Measurements from ENCODE around the gene ALG12. TPM values are rescaled to one million over a fixed set of nuclear protein-coding genes. Genes with fewer than 3 reads are reported as not detected.

Gene ALG12
- polyA plus RNA-seq (2012; ENCODE audit: insufficient read length, low read depth): 28.8 TPM

DNA sequence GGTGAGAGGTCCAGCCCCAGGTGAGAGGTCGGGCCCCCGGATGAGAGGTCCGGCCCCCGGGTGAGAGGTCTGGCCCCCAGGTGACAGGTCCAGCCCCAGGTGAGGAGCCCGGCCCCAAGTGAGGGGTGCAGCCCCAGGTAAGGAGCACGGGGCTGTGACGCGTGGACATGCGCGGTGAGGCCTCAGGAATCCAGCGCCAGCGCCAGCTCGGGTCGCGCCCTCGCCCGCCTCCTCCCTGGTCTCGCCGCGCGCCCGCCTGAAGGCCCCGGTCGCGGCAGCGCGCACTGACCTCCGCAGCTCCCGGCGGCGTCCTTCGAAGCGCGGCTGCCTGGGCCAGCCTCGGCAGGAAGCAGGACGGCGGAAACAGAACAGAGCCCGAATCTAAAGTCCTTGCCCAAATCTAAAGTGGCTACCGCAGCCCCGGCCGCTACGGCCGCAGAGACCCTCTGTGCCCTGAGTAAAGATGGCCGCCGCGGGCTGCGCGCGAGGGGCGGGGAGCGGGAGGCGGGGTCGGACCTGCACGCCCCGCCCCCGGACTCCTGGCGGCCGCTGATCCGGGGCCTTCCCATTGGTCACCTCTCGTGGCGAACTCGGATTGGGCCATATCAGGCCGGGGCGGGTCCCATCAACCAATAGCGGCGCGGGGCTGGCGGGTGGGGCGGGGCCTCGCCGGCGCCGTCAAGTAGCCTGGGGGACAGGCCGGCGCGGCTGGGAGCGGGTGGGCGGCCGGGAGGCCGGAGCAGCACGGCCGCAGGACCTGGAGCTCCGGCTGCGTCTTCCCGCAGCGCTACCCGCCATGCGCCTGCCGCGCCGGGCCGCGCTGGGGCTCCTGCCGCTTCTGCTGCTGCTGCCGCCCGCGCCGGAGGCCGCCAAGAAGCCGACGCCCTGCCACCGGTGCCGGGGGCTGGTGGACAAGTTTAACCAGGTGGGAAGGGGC lies at the start of gene ALG12, which contains the start of gene CRELD2:
ALG12 (minus strand) TSS at position 465 of the 937 bp plus-strand sequence. CDS start 4,673 bp downstream, outside the sequence.
CRELD2 (plus strand) TSS at position 661 of the 937 bp plus-strand sequence; CDS start at position 797, 136 bp downstream.
- TF ChIP-seq POLR2AphosphoS5 (IDR thresholded peaks at IDR 0.05; ENCODE audit: low read depth, low read length) (peak; percentile 53; the same call in 1 of the 2 replicates), TAF1 (IDR thresholded peaks at IDR 0.05; ENCODE audit: borderline replicate concordance, insufficient read depth, low read length) (peak; percentile 29; the same call in 1 of the 2 replicates), SIN3A (IDR thresholded peaks at IDR 0.05; ENCODE audit: borderline replicate concordance, insufficient read depth, low read length) (no peak), FOXP2 (optimal IDR thresholded peaks at IDR 0.05; ENCODE audit: borderline replicate concordance, extremely low read depth, extremely low read length, insufficient read depth) (peak; percentile 35)
- TF ChIP-seq, protein P1, sequence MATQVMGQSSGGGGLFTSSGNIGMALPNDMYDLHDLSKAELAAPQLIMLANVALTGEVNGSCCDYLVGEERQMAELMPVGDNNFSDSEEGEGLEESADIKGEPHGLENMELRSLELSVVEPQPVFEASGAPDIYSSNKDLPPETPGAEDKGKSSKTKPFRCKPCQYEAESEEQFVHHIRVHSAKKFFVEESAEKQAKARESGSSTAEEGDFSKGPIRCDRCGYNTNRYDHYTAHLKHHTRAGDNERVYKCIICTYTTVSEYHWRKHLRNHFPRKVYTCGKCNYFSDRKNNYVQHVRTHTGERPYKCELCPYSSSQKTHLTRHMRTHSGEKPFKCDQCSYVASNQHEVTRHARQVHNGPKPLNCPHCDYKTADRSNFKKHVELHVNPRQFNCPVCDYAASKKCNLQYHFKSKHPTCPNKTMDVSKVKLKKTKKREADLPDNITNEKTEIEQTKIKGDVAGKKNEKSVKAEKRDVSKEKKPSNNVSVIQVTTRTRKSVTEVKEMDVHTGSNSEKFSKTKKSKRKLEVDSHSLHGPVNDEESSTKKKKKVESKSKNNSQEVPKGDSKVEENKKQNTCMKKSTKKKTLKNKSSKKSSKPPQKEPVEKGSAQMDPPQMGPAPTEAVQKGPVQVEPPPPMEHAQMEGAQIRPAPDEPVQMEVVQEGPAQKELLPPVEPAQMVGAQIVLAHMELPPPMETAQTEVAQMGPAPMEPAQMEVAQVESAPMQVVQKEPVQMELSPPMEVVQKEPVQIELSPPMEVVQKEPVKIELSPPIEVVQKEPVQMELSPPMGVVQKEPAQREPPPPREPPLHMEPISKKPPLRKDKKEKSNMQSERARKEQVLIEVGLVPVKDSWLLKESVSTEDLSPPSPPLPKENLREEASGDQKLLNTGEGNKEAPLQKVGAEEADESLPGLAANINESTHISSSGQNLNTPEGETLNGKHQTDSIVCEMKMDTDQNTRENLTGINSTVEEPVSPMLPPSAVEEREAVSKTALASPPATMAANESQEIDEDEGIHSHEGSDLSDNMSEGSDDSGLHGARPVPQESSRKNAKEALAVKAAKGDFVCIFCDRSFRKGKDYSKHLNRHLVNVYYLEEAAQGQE (IDR thresholded peaks at IDR 0.05; ENCODE audit: insufficient read depth in 1 of 2, low read depth in 2 of 2, low read length in 2 of 2): peak in 1 of 2 experiments; percentile 21; a peak in 1 of 4 replicates

DNA sequence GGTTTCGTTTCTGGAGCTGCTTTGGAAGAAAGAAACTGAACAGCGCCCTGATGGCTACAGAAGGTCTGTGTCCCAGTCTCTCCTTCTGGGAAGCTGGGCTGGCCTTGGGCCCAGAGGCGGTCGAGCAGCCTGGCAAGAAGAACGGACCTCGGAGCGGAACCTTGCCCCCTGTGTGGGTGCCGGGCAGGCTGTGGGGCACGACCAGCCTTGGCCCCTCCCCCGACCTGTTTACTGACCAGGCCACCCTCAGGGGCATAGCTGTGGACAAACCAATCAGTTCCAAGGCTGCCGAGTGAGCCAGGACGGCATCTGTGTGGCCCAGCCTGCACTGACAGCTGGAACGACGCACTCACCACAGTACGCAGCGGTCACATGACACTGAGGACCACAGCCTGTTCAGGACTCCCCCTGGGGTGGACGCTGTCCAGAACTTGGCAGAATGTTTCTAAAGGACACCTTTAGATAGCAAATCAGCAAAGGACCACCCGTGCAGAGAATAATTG lies 49.5 kb upstream of the ALG12 start:
- TF ChIP-seq POLR2AphosphoS5 (IDR thresholded peaks at IDR 0.05; ENCODE audit: low read depth, low read length) (no peak), FOXP2 (optimal IDR thresholded peaks at IDR 0.05; ENCODE audit: borderline replicate concordance, extremely low read depth, extremely low read length, insufficient read depth) (no peak), TAF1 (IDR thresholded peaks at IDR 0.05; ENCODE audit: borderline replicate concordance, insufficient read depth, low read length) (no peak), SIN3A (IDR thresholded peaks at IDR 0.05; ENCODE audit: borderline replicate concordance, insufficient read depth, low read length) (no peak)
- TF ChIP-seq, protein P1 (IDR thresholded peaks at IDR 0.05; ENCODE audit: insufficient read depth in 1 of 2, low read depth in 2 of 2, low read length in 2 of 2): no peak

- TF ChIP-seq TAF1 (IDR thresholded peaks at IDR 0.05; ENCODE audit: borderline replicate concordance, insufficient read depth, low read length): no peak
- TF ChIP-seq SIN3A (IDR thresholded peaks at IDR 0.05; ENCODE audit: borderline replicate concordance, insufficient read depth, low read length): no peak
- no peak for TF ChIP-seq FOXP2 (optimal IDR thresholded peaks at IDR 0.05; ENCODE audit: borderline replicate concordance, extremely low read depth, extremely low read length, insufficient read depth)
- TF ChIP-seq, protein P1 (IDR thresholded peaks at IDR 0.05; ENCODE audit: insufficient read depth in 1 of 2, low read depth in 2 of 2, low read length in 2 of 2): no peak
- no peak for TF ChIP-seq POLR2AphosphoS5 (IDR thresholded peaks at IDR 0.05; ENCODE audit: low read depth, low read length)
Observed at GRCh38 chr22:49966774-49967705, 48.8 kb upstream of the ALG12 start.

DNA sequence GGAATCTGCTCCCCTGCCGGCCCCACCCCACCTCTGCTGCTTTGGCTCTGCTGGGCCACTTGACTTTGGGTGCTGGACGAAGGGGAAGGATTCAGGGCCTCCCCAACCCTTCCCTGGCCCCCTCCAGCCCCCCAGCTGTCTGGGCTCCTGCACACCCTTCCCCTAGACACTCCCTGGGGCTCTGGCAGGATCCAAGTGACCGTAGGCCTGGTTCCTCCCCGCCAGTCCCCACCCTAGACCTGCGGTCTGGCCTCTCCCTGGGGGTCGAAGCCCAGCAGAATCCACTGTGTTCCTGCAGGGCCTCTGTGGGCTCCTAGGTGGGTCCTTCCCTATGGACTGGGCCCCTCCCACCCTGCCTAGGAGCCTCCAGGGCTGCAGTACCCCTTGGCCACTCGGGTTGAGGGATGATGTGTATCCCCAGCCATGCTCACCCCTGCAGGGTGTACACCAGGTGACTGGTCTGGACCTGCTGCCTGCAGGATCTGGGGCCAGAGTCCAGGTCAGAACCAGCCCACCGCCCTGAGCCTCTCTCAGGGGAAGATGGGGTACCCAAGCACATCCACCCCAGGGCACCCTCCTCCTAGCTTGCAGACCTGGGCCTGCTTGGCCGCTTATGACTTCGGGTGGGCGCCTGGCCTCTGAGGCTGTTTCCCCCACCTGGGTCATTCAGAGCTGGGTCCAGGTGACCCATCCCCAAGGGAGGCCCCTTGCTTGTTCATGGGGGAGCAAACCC lies 48.0 kb upstream of the ALG12 start:
- TF ChIP-seq POLR2AphosphoS5 (IDR thresholded peaks at IDR 0.05; ENCODE audit: low read depth, low read length) (no peak), TAF1 (IDR thresholded peaks at IDR 0.05; ENCODE audit: borderline replicate concordance, insufficient read depth, low read length) (no peak), SIN3A (IDR thresholded peaks at IDR 0.05; ENCODE audit: borderline replicate concordance, insufficient read depth, low read length) (no peak), FOXP2 (optimal IDR thresholded peaks at IDR 0.05; ENCODE audit: borderline replicate concordance, extremely low read depth, extremely low read length, insufficient read depth) (no peak)
- TF ChIP-seq, protein P1 (IDR thresholded peaks at IDR 0.05; ENCODE audit: insufficient read depth in 1 of 2, low read depth in 2 of 2, low read length in 2 of 2): no peak

All from PFSK-1 (cell line).